Common myeloid progenitor, CD34-positive (primary cell): ENCODE data around the gene SLC22A1.

ENCODE experiments used
- CTCF ChIA-PET: fragments of 350-600 bp; sonication (Branson Sonifier 250); formaldehyde crosslinking; loops from one replicate; lab custom pipeline; 2021; ENCODE audit warnings: antibody characterized with exemption; lab: Charles Lee
- POLR2A ChIA-PET: fragments of 350-600 bp; sonication (Branson Sonifier 250); formaldehyde crosslinking; loops from one replicate; lab custom pipeline; 2021; ENCODE audit warnings: antibody characterized with exemption; lab: Charles Lee
- DNase-seq, 3 donors: peaks; one replicate each; pipeline versions ENCODE4 v3.0.0 to v3.0.0-alpha.2; 2013
- H3K27ac ChIP-seq, 2 experiments: 1 replicate in 1 of 2; 2 replicates in 1 of 2; pipeline ENCODE4 v1.7.0; 2013; ENCODE audit warnings: inconsistent platforms in 2 of 2, low read length in 2 of 2, mild to moderate bottlenecking in 2 of 2, low read depth in 1 of 2, moderate library complexity in 1 of 2; ENCODE audit not compliant: severe bottlenecking in 2 of 2, insufficient read depth in 1 of 2, poor library complexity in 1 of 2
- H3K27me3 ChIP-seq, 5 experiments: replicated peaks in 2 of 5; 1 replicate in 3 of 5; 2 replicates in 2 of 5; pipeline versions ENCODE4 v1.6.1 to v1.7.0; 2013; ENCODE audit warnings: low read length in 4 of 5, mild to moderate bottlenecking in 2 of 5, moderate library complexity in 2 of 5, inconsistent platforms in 1 of 5; ENCODE audit not compliant: insufficient read depth in 5 of 5, control insufficient read depth in 4 of 5
- H3K36me3 ChIP-seq, 4 experiments: 1 replicate in 2 of 4; 2 replicates in 2 of 4; pipeline versions ENCODE4 v1.6.1 to v1.7.0; 2013; ENCODE audit warnings: low read length in 3 of 4, control low read depth in 1 of 4, mild to moderate bottlenecking in 1 of 4; ENCODE audit not compliant: control insufficient read depth in 4 of 4, insufficient read depth in 4 of 4
- H3K4me1 ChIP-seq, 4 experiments: 1 replicate in 3 of 4; 2 replicates in 1 of 4; pipeline versions ENCODE4 v1.6.1 to v1.7.1; 2013; ENCODE audit warnings: low read length in 3 of 4, mild to moderate bottlenecking in 3 of 4, control low read depth in 1 of 4, inconsistent platforms in 1 of 4, moderate library complexity in 1 of 4; ENCODE audit not compliant: control insufficient read depth in 4 of 4, insufficient read depth in 4 of 4; ENCODE audit errors: control extremely low read depth in 1 of 4
- H3K4me3 ChIP-seq, 7 experiments: 1 replicate in 4 of 7; 2 replicates in 3 of 7; pipeline versions ENCODE4 v1.5.1 to v1.7.0; 2013; ENCODE audit warnings: mild to moderate bottlenecking in 7 of 7, low read length in 6 of 7, moderate library complexity in 6 of 7, inconsistent platforms in 2 of 7, low read depth in 2 of 7, control low read depth in 1 of 7; ENCODE audit not compliant: insufficient read depth in 4 of 7, control insufficient read depth in 1 of 7; ENCODE audit errors: extremely low read depth in 1 of 7
- H3K9me3 ChIP-seq, 5 experiments: 1 replicate in 4 of 5; 2 replicates in 1 of 5; pipeline versions ENCODE4 v1.6.1 to v1.7.1; 2013; ENCODE audit warnings: low read length in 4 of 5, mild to moderate bottlenecking in 2 of 5, inconsistent platforms in 1 of 5, low read depth in 1 of 5, moderate library complexity in 1 of 5; ENCODE audit not compliant: control insufficient read depth in 4 of 5, insufficient read depth in 2 of 5; ENCODE audit errors: control extremely low read depth in 1 of 5
- WGBS: methylation state at CpG from one replicate; pipeline ENCODE4 v1.1.5; 2013; ENCODE audit not compliant: insufficient coverage; 5-methylcytosine and 5-hydroxymethylcytosine counted together

SLC22A1 gene

DNA sequence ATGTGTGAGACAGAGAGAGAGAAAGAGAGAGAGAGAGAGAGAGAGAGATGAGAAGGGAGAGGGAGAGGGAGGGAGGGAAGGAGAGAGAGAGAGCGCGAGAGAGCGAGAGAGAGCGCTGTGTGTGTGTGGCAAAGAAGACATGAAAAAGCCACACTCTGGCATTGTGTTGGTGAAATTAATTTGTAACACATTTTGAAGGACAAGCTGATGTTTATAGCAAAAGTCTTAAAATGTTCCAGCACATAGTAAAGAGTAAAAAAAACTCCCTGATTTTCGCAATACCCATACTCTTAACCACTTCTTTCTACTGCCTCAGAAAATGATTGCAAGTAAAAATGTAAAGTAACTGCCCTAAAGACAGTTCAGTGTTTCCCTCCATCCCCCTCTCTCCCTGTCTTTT lies 56.7 kb downstream of the SLC22A1 start:
- no peak overlapping the region for H3K27ac ChIP-seq
- H3K36me3 ChIP-seq = no peaks in the 10 kb centered on the region
- DNase-seq = no peak
- no peaks in the 10 kb centered on the region for H3K9me3 ChIP-seq
- WGBS = 100% methylated on average over 5 of the region's 5 CpGs
- peaks cover 0 to 7% (median 3%) of the 10 kb centered on the region in 5 experiments for H3K27me3 ChIP-seq
- POLR2A ChIA-PET = no interaction called here
- CTCF ChIA-PET = no interaction called here
- H3K4me3 ChIP-seq = no peak overlapping the region
- H3K4me1 ChIP-seq = no peaks in the 10 kb centered on the region

DNA sequence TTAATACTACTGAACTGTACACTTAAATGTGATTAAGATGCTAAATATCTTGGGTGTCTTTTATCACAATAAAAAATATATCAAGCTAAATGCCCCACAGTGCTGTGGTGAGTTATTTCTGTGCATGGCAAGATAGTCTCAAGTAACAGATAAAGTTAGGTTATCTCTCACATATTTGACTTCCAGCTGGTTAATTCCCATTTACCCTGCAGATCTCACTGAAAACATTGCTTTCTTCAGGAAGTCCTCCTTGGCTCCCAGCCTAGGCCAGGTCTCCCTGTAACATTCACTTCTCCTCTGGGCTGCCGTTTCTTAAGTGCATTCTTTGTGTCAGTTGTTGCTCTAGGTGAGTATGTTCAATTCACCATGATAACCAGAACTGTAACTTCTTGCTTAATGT lies 59.1 kb downstream of the SLC22A1 start:
- Histone ChIP-seq H3K27me3 (peaks cover 0 to 4% (median 0%) of the 10 kb centered on the region in 5 experiments), H3K4me3 (no peak overlapping the region), H3K36me3 (no peaks in the 10 kb centered on the region), H3K9me3 (no peaks in the 10 kb centered on the region), H3K4me1 (no peaks in the 10 kb centered on the region), H3K27ac (no peak overlapping the region)
- no peak for DNase-seq
- no CpG with 5 or more reads among the region's 1 CpG for WGBS
- ChIA-PET POLR2A (no interaction called here), CTCF (no interaction called here)

DNA sequence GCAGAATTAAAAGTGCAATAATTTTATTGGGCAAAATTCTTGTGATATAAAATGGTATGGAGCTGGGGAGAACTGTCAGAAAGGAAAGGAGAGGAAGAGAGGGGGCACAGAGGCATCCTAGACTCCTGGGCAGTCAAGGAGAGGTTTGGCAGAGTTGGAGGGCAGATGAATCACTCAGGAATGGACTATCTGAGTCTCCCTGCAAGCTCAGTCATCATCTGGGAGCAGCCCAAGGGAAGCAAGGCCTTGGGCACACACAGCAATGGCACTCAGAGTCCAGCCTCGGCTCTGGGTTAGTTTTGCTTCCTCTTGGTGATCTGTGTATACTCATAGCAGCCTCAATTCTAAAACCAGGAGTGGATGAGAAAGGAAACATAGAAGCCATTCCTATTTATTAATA lies 67.2 kb downstream of the SLC22A1 start:
- POLR2A ChIA-PET = no interaction called here

DNA sequence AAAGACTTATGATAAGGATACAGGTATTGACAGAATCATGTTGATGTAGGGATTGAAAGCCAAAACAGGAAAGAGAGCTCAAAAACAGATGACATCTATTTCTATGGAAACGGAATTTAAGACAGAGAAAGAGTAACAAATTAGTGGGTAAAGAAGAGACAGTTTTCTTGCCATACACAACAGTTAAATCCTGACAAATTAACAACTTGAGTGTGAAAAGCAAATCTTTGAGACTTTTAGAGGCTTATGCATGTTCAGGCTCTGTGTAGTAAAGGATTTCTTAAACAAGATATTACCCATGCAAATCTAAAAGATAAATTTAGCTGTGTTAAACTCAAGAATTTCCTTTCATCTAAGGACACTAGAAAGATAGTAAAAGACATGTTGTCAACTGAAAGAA lies 68.5 kb downstream of the SLC22A1 start:
- no peak overlapping the region for H3K4me3 ChIP-seq
- no peak overlapping the region for H3K27ac ChIP-seq
- ChIA-PET POLR2A (no interaction called here), CTCF (no interaction called here)
- H3K4me1 ChIP-seq = no peaks in the 10 kb centered on the region
- DNase-seq = no peak
- H3K9me3 ChIP-seq = peaks cover 5 to 21% (median 5%) of the 10 kb centered on the region in 5 experiments
- no peaks in the 10 kb centered on the region for H3K36me3 ChIP-seq
- WGBS = no CpG with 5 or more reads among the region's 1 CpG
- H3K27me3 ChIP-seq = no peaks in the 10 kb centered on the region

More for the DNA sequence above, 67.2 kb downstream of the SLC22A1 start:
- Histone ChIP-seq H3K27ac (no peak overlapping the region), H3K36me3 (no peaks in the 10 kb centered on the region), H3K4me3 (no peak overlapping the region), H3K4me1 (no peaks in the 10 kb centered on the region), H3K9me3 (peaks cover 5 to 18% (median 5%) of the 10 kb centered on the region in 5 experiments), H3K27me3 (no peaks in the 10 kb centered on the region)
- WGBS = no CpG with 5 or more reads among the region's 1 CpG
- CTCF ChIA-PET = no interaction called here
- DNase-seq = no peak

DNA sequence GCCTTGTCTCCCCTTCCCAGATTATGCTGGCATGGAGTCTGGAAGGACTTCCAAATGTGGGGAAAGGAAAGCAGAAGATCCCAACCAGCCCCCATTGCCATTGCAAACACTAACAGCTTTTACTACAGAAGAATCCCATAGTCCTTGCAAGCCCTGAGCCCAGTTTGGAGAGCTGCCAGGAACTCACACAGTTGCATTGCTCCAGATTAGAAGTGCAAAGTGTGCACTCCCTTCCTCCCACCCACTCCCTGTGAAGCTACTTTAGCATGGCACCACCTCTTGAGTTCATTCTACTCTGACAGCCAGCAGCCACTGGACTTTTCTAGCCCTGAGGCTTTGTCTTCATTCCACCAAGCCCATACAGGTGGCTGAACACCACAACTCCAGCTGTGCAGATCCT lies 69.4 kb downstream of the SLC22A1 start:
- Histone ChIP-seq H3K36me3 (no peaks in the 10 kb centered on the region), H3K4me3 (no peak overlapping the region), H3K27me3 (no peaks in the 10 kb centered on the region), H3K27ac (no peak overlapping the region), H3K9me3 (peaks cover 5 to 21% (median 5%) of the 10 kb centered on the region in 5 experiments), H3K4me1 (no peaks in the 10 kb centered on the region)
- POLR2A ChIA-PET = no interaction called here
- no peak for DNase-seq
- CTCF ChIA-PET = no interaction called here

DNA sequence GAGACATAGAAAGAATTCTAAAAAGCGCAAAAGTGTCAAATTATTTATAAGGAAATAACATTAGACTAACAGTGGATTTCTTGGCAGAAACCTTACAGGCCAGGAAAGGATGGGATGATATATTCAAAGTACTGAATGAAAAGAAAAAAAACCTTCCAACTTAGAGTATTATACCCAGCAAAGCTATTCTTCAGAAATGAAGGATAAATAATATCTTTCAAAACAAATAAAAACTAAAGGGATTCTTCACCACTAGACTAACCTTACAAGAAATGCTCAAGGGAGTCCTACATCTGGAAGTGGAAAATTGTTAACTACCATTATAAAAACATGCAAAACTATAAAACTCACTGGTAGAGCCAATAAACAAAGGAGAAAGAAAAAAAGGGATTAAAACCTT lies 71.2 kb downstream of the SLC22A1 start:
- H3K4me3 ChIP-seq = no peak overlapping the region
- DNase-seq = no peak
- no peaks in the 10 kb centered on the region for H3K27me3 ChIP-seq
- no CpG with 5 or more reads among the region's 1 CpG for WGBS
- H3K4me1 ChIP-seq = no peaks in the 10 kb centered on the region
- CTCF ChIA-PET = no interaction called here
- H3K9me3 ChIP-seq = peaks cover 5 to 20% (median 5%) of the 10 kb centered on the region in 5 experiments
- no peak overlapping the region for H3K27ac ChIP-seq
- POLR2A ChIA-PET = no interaction called here
- H3K36me3 ChIP-seq = no peaks in the 10 kb centered on the region

DNA sequence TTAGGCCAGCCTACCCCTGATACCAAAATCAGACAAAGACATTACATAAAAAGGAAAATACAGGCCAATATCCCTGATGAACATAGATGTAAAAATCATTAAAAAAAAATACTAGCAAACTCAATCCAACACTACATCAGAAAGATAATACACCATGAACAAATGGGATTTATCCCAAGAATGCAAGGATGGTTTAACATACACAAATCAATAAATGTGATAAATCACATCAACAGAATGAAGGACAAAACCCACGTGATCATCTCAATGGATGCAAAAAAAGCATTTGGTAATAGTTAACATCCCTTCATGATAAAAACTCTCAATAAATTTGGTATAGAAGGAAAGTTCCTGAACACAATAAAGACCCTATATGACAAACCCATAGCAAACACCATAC lies 73.2 kb downstream of the SLC22A1 start:
- H3K36me3 ChIP-seq = no peaks in the 10 kb centered on the region
- H3K27me3 ChIP-seq = no peaks in the 10 kb centered on the region
- no peak for DNase-seq
- H3K4me3 ChIP-seq = no peak overlapping the region
- ChIA-PET POLR2A (no interaction called here), CTCF (no interaction called here)
- H3K27ac ChIP-seq = no peak overlapping the region
- no peaks in the 10 kb centered on the region for H3K4me1 ChIP-seq
- peaks cover 5 to 20% (median 5%) of the 10 kb centered on the region in 5 experiments for H3K9me3 ChIP-seq
- no CpG with 5 or more reads among the region's 1 CpG for WGBS
